Stimulated activated CD8-positive, alpha-beta memory T cell treated with anti-CD3 and anti-CD28 coated beads, Interleukin-15, amount 100 ng/mL, for 4 hours (primary cell): ENCODE results near the gene FAM171A1.

Experiments used
- DNase-seq, 2 donors: peaks; one replicate each; pipeline ENCODE4 v3.0.0-alpha.2; 2020; ENCODE audit warnings: low read depth in 2 of 2

The FAM171A1 gene

DNA sequence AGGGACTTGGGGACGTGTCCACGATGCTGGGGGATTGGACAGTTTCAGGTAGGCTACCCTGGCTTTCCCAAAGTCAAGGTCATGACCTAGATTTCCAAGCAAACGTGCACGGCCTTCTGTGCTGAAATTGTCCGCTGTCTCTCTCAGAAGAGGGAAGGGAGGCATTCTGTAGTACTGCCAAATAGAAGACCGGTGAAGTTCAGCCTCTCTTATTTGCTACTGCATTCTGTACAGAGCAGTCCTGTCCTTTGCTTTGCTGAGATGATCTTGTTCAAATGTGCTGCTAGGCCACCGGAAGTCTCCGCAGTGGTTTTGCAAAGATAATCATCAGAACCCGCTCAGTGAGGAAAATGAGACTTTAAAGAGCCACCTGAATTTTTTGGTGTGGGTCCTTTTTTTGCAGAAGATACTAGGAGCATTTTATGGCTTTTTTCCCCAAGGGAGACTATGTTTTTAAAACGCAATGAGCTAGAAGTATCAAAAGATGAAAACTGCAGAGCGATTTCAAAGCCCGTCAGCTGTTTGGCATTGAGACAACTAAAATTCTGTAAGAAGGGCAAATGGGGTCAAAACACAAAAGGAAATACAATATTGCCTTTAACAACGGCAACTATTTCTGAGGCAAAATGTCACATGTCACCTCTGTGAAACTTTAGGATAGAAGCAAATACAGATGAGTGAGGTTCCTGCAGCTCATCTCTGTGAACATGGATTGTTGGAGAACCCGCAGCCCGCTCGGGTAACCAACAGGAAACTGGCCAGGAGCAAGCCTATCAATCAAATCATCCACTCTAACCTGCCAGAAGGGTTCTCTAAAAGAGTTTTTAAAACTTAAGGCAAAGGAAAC, 201.3 kb downstream of the FAM171A1 start:
- no peak for DNase-seq

DNA sequence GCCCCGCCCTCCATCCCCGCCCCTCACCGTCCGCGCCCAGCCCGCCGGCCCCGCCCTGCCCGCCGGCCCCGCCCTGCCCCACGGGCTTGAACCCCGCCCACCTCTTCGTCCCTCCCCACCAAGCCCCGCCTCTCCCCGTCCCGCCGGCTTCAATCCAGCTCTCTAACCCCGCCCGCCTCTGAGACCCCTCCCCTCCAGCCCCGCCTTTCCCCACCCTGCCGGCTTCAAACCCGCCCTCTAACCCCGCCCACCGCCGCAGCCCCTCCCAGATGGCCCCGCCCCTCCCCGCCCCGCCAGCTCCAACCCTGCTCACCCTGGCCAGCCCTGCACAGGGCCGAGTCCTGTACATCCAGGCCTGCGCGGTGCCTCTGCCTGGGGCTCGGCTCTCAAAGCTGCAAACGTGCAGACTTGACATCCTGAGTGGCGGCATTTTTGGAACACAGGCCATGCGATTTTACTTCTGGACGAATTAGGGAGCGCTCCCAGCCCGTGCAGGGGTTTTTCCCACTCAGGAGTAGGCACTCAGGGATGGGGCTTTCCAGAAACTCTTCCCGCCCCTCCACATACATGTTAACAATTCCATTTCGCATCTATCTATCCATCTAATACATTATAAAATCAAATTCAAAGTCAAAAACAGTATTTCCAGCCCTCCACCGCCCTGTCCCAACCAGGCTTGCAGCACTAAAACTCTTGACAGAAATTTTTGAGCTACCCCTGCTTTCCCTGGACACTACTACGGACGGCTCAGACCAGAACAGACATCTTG, 202.1 kb downstream of the FAM171A1 start:
- peak; percentile 91 to 94 for DNase-seq

DNA sequence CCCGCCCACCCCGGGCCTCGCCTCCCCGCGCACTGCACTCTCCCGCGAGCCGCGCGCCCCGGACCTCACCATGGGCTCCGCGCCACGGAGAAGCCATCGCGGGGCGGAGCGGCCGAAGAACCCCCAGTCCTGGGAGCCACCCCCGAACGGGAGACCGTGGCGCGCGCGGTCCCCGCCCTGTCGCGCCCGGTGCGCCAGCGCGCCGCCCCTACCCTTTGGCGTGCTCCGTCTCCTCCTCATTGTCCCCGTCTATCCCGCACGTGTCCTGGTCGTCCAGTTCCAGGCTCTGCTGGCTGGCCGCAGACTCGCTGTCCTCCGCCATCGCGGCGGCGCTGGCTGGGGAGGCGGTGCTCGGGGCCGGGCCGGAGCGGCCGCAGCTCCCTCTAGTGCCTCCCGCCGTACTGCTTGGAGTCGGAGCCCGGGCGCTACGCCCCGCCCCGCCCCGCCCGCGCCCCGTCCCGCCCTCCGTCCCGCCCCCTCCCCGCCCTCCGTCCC, 202.8 kb downstream of the FAM171A1 start, which contains the start of gene NMT2:
Gene NMT2, minus strand, starts transcription at position 403 of the 495 bp plus-strand sequence. Its CDS starts 81 bp downstream, at position 322.
- DNase-seq = no peak

DNA sequence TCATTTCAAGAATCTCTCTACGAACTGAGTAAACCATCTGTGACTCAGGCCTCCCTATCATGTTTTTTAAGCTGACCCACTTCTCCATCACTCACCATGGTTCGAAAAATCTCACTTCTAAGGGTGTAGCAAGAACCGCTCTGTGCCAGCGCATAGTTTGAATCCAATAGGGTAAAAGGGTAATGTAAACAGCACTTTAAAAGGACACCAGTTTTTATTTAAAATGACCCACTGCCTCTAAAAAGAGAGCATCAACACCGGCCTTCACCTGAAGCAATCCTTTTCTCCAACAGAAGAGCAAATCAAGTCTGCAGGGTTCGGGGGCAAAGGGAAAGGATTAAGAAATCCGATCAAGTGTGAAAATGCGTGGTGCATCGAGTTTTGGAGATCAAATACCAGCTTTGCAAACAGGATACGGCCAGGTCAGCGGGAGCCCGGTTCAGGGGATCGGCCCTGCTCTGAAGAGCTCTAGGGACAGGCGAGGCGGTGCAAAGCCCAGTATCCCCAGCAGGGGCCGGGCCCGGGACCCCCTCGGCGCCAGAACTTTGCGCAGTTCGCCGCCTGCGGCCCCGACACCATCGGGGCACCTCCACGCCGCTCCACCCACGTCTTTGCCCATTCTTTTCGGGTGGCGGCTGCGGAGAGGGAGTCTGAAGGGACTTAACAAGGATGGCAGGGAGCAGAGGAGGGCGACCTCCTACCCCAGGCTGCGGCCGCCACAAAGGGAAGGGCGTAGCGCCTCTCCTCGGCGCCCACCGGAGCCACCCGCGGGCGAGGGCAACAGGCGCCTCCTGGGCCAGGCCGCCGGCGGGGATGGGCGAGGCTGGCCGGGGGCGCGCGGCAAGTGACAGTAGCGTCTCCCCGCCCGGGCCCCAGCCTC, 203.4 kb downstream of the FAM171A1 start:
- no peak for DNase-seq

GRCh38 chr10:15166325-15166724, 204.8 kb downstream of the FAM171A1 start:
- DNase-seq = no peak

DNA sequence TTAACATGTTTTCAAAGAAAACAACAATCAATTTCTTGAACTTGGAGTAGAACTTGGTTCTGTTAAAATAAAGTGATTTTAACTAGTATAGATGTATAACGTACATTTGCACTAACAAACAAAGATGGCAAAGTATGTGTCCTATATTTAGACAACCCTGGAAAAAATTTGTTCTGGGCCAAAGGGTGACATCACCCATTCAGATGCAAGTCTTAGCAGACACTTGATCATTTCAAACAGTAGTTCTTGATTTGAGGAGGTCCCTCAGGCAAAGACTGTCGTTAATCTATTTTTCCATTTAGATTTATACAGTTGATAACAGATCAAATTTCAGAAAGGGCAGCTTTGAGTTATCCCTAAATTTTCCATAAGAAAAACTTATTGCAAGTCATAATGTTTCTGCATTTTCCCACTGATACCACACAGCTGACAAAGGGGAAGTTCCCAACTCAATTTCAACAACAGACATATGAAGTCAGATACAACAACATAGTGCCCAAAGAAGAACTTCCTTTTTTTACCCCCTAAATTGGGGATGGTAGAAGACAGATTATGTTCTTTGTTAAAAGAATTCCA, 207.7 kb downstream of the FAM171A1 start:
- no peak for DNase-seq
